SK-N-SH treated with all-trans-retinoic acid at 6 μM for 48 hours (cell line): ENCODE results near the gene SLC2A13.
"Not testable (repeated sequence)": the region's sequence is repeated elsewhere in the genome, so short reads cannot be mapped to it uniquely, and the experiment has no call there.

Experiments used
- ATAC-seq: fragments of 200-7000 bp; cut with Tn5 transposase; 3 replicates; pipeline ENCODE4 v1.9.1; 2020; ENCODE audit warnings: mild to moderate bottlenecking, moderate library complexity
- ARNTL ChIP-seq: fragments of 450-650 bp; formaldehyde crosslinking; IDR thresholded peaks from 2 replicates; pipeline ENCODE4 v1.5.0; 2020; ENCODE audit warnings: low read depth, mild to moderate bottlenecking, moderate library complexity, borderline replicate concordance
- BACH2 ChIP-seq: fragments of 250-450 bp; sonication (Bioruptor Pico); IDR thresholded peaks from 2 replicates; pipeline ENCODE4 v1.9.0; 2021; ENCODE audit warnings: mild to moderate bottlenecking, borderline replicate concordance
- CREB5 ChIP-seq: fragments of 250-450 bp; sonication (Bioruptor Pico); IDR thresholded peaks from 2 replicates; pipeline ENCODE4 v1.5.1; 2020; ENCODE audit warnings: low read depth, mild to moderate bottlenecking, moderate library complexity
- CSDC2 ChIP-seq: fragments of 250-450 bp; sonication (Bioruptor Pico); IDR thresholded peaks from 2 replicates; pipeline ENCODE4 v1.5.0; 2020; ENCODE audit warnings: mild to moderate bottlenecking, moderate library complexity
- CSRNP3 ChIP-seq: fragments of 250-450 bp; sonication (Bioruptor Pico); IDR thresholded peaks from 2 replicates; pipeline ENCODE4 v1.5.1; 2021; ENCODE audit warnings: mild to moderate bottlenecking, moderate library complexity
- GLIS3 ChIP-seq: fragments of 250-450 bp; sonication (Bioruptor Pico); IDR thresholded peaks from 2 replicates; pipeline ENCODE4 v1.5.0; 2020; ENCODE audit warnings: mild to moderate bottlenecking, moderate library complexity
- ISL1 ChIP-seq: fragments of 250-450 bp; sonication (Bioruptor Pico); IDR thresholded peaks from 2 replicates; pipeline ENCODE4 v2.1.2; 2022; ENCODE audit warnings: mild to moderate bottlenecking, moderate library complexity
- OSR1 ChIP-seq: fragments of 250-450 bp; sonication (Bioruptor Pico); IDR thresholded peaks from 2 replicates; pipeline ENCODE4 v1.8.0; 2022; ENCODE audit warnings: moderate library complexity, mild to moderate bottlenecking, inconsistent platforms
- PATZ1 ChIP-seq: fragments of 250-450 bp; sonication (Bioruptor Pico); IDR thresholded peaks from 2 replicates; pipeline ENCODE4 v1.8.0; 2020; ENCODE audit warnings: mild to moderate bottlenecking, moderate library complexity, borderline replicate concordance
- POU6F1 ChIP-seq: fragments of 250-450 bp; sonication (Bioruptor Pico); IDR thresholded peaks from 2 replicates; pipeline ENCODE4 v1.8.0; 2021; ENCODE audit warnings: low read depth, mild to moderate bottlenecking, moderate library complexity, borderline replicate concordance
- PPARA ChIP-seq: fragments of 250-450 bp; sonication (Bioruptor Pico); IDR thresholded peaks from 2 replicates; pipeline ENCODE4 v1.5.0; 2020; ENCODE audit warnings: mild to moderate bottlenecking, borderline replicate concordance
- RARB ChIP-seq: fragments of 250-450 bp; sonication (Bioruptor Pico); IDR thresholded peaks from 2 replicates; pipeline ENCODE4 v1.8.0; 2021; ENCODE audit warnings: mild to moderate bottlenecking, moderate library complexity
- SNAI2 ChIP-seq: fragments of 250-450 bp; sonication (Bioruptor Pico); IDR thresholded peaks from 2 replicates; pipeline ENCODE4 v1.5.0; 2020; ENCODE audit warnings: mild to moderate bottlenecking, moderate library complexity
- TCF4 ChIP-seq: fragments of 250-450 bp; sonication (Bioruptor Pico); IDR thresholded peaks from 2 replicates; pipeline ENCODE4 v1.8.0; 2021; ENCODE audit warnings: mild to moderate bottlenecking, moderate library complexity, borderline replicate concordance
- TSHZ2 ChIP-seq: fragments of 250-450 bp; sonication (Bioruptor Pico); IDR thresholded peaks from 2 replicates; pipeline ENCODE4 v1.5.0; 2020; ENCODE audit warnings: mild to moderate bottlenecking, moderate library complexity
- ZC3H10 ChIP-seq: fragments of 250-450 bp; sonication (Bioruptor Pico); IDR thresholded peaks from 2 replicates; pipeline ENCODE4 v1.5.1; 2021; ENCODE audit warnings: mild to moderate bottlenecking, moderate library complexity
- ZFP3 ChIP-seq: fragments of 250-450 bp; sonication (Bioruptor Pico); IDR thresholded peaks from 2 replicates; pipeline ENCODE4 v1.5.0; 2020; ENCODE audit warnings: mild to moderate bottlenecking, moderate library complexity
- ZFP30 ChIP-seq: fragments of 450-650 bp; formaldehyde crosslinking; IDR thresholded peaks from 2 replicates; pipeline ENCODE4 v1.5.0; 2022; ENCODE audit warnings: mild to moderate bottlenecking, moderate library complexity
- ZNF565 ChIP-seq: fragments of 450-650 bp; formaldehyde crosslinking; conservative IDR thresholded peaks from 2 replicates; pipeline ENCODE4 v1.5.0; 2020; ENCODE audit warnings: low read depth, mild to moderate bottlenecking, moderate library complexity
- ZNF70 ChIP-seq: fragments of 450-650 bp; formaldehyde crosslinking; IDR thresholded peaks from 2 replicates; pipeline ENCODE4 v1.5.0; 2020; ENCODE audit warnings: mild to moderate bottlenecking, moderate library complexity
- ZNF8 ChIP-seq: fragments of 450-650 bp; formaldehyde crosslinking; IDR thresholded peaks from 2 replicates; pipeline ENCODE4 v1.5.0; 2020; ENCODE audit warnings: mild to moderate bottlenecking, moderate library complexity

Gene SLC2A13

GRCh38 chr12:40054555-40055227, 51.2 kb downstream of the SLC2A13 start:
- ATAC-seq: no peak
- TF ChIP-seq ISL1 (peak; percentile 81), ZFP3 (no peak), SNAI2 (CRISPR knock-in tag) (peak; percentile 75; the same call in 1 of the 2 replicates)

- no peak for TF ChIP-seq ZC3H10
- no peak for TF ChIP-seq ZFP3
- TF ChIP-seq PPARA (CRISPR knock-in tag): no peak
- TF ChIP-seq GLIS3: no peak
- no peak for TF ChIP-seq POU6F1
- no peak for TF ChIP-seq ZNF8 (CRISPR knock-in tag)
- no peak for TF ChIP-seq ISL1
- TF ChIP-seq ARNTL (CRISPR knock-in tag): no peak
- TF ChIP-seq SNAI2 (CRISPR knock-in tag): no peak
- no peak for TF ChIP-seq CSDC2 (CRISPR knock-in tag)
- no peak for TF ChIP-seq TCF4
- ATAC-seq: no peak
These were observed 56.6 kb downstream of the SLC2A13 start for GRCh38 chr12:40049268-40049667.

- not testable (repeated sequence) for ATAC-seq
These were observed 58.9 kb downstream of the SLC2A13 start for GRCh38 chr12:40047002-40047401.

- ATAC-seq: no peak
- no peak for TF ChIP-seq ZNF70 (CRISPR knock-in tag)
- no peak for TF ChIP-seq CSDC2 (CRISPR knock-in tag)
- no peak for TF ChIP-seq ZC3H10
- no peak for TF ChIP-seq SNAI2 (CRISPR knock-in tag)
- no peak for TF ChIP-seq POU6F1
- no peak for TF ChIP-seq TCF4
- TF ChIP-seq ZFP30 (CRISPR knock-in tag): no peak
- no peak for TF ChIP-seq CSRNP3 (CRISPR knock-in tag)
- TF ChIP-seq CREB5 (CRISPR knock-in tag): no peak
- no peak for TF ChIP-seq TSHZ2
- no peak for TF ChIP-seq ZNF8 (CRISPR knock-in tag)
- TF ChIP-seq ARNTL (CRISPR knock-in tag): no peak
- no peak for TF ChIP-seq ZNF565 (CRISPR knock-in tag)
- TF ChIP-seq GLIS3: no peak
- TF ChIP-seq ZFP3: no peak
- TF ChIP-seq ISL1: no peak
- no peak for TF ChIP-seq OSR1 (CRISPR knock-in tag)
- TF ChIP-seq RARB (CRISPR knock-in tag): no peak
- TF ChIP-seq BACH2 (CRISPR knock-in tag): no peak
- no peak for TF ChIP-seq PATZ1 (CRISPR knock-in tag)
These were observed 60.2 kb downstream of the SLC2A13 start for GRCh38 chr12:40045656-40046055.
